ENCODE results near the gene HBM. TPM values are rescaled to one million over a fixed set of nuclear protein-coding genes. Genes with fewer than 3 reads are reported as not detected.
A peak's percentile ranks its signal among the peaks of the same experiment; 100 is the strongest.
"Not testable (repeated sequence)": the region's sequence is repeated elsewhere in the genome, so short reads cannot be mapped to it uniquely, and the experiment has no call there.

Gene HBM
- total RNA-seq, 1 donor: not detected

DNA sequence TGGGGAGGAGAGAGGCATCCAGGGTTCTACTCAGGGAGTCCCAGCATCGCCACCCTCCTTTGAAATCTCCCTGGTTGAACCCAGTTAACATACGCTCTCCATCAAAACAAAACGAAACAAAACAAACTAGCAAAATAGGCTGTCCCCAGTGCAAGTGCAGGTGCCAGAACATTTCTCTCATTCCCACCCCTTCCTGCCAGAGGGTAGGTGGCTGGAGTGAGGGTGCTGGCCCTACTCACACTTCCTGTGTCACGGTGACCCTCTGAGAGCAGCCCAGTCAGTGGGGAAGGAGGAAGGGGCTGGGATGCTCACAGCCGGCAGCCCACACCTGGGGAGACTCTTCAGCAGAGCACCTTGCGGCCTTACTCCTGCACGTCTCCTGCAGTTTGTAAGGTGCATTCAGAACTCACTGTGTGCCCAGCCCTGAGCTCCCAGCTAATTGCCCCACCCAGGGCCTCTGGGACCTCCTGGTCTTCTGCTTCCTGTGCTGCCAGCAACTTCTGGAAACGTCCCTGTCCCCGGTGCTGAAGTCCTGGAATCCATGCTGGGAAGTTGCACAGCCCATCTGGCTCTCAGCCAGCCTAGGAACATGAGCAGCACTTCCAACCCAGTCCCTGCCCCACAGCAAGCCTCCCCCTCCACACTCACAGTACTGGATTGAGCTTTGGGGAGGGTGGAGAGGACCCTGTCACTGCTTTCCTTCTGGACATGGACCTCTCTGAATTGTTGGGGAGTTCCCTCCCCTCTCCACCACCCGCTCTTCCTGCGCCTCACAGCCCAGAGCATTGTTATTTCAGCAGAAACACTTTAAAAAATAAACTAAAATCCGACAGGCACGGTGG lies 8.4 kb downstream of the HBM start:
- H3K4me3 ChIP-seq (ENCODE audit: low read depth, low read length); DNase-seq (ENCODE audit: low read depth): not testable (repeated sequence)

DNA sequence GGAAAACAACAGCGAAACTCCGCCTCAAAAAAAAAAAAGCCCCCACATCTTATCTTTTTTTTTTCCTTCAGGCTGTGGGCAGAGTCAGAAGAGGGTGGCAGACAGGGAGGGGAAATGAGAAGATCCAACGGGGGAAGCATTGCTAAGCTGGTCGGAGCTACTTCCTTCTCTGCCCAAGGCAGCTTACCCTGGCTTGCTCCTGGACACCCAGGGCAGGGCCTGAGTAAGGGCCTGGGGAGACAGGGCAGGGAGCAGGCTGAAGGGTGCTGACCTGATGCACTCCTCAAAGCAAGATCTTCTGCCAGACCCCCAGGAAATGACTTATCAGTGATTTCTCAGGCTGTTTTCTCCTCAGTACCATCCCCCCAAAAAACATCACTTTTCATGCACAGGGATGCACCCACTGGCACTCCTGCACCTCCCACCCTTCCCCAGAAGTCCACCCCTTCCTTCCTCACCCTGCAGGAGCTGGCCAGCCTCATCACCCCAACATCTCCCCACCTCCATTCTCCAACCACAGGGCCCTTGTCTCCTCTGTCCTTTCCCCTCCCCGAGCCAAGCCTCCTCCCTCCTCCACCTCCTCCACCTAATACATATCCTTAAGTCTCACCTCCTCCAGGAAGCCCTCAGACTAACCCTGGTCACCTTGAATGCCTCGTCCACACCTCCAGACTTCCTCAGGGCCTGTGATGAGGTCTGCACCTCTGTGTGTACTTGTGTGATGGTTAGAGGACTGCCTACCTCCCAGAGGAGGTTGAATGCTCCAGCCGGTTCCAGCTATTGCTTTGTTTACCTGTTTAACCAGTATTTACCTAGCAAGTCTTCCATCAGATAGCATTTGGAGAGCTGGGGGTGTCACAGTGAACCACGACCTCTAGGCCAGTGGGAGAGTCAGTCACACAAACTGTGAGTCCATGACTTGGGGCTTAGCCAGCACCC lies 9.5 kb downstream of the HBM start:
- H3K4me3 ChIP-seq (ENCODE audit: low read depth, low read length): no peak overlapping the region
- TF ChIP-seq, protein P1, sequence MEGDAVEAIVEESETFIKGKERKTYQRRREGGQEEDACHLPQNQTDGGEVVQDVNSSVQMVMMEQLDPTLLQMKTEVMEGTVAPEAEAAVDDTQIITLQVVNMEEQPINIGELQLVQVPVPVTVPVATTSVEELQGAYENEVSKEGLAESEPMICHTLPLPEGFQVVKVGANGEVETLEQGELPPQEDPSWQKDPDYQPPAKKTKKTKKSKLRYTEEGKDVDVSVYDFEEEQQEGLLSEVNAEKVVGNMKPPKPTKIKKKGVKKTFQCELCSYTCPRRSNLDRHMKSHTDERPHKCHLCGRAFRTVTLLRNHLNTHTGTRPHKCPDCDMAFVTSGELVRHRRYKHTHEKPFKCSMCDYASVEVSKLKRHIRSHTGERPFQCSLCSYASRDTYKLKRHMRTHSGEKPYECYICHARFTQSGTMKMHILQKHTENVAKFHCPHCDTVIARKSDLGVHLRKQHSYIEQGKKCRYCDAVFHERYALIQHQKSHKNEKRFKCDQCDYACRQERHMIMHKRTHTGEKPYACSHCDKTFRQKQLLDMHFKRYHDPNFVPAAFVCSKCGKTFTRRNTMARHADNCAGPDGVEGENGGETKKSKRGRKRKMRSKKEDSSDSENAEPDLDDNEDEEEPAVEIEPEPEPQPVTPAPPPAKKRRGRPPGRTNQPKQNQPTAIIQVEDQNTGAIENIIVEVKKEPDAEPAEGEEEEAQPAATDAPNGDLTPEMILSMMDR (IDR thresholded peaks at IDR 0.05; ENCODE audit: insufficient read depth, low read length): no peak
- no peak for DNase-seq (ENCODE audit: low read depth)

DNA sequence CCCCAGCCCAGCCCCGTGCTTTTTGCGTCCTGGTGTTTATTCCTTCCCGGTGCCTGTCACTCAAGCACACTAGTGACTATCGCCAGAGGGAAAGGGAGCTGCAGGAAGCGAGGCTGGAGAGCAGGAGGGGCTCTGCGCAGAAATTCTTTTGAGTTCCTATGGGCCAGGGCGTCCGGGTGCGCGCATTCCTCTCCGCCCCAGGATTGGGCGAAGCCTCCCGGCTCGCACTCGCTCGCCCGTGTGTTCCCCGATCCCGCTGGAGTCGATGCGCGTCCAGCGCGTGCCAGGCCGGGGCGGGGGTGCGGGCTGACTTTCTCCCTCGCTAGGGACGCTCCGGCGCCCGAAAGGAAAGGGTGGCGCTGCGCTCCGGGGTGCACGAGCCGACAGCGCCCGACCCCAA lies 10.2 kb downstream of the HBM start:
- H3K4me3 ChIP-seq (ENCODE audit: low read depth, low read length): not testable (repeated sequence)

DNA sequence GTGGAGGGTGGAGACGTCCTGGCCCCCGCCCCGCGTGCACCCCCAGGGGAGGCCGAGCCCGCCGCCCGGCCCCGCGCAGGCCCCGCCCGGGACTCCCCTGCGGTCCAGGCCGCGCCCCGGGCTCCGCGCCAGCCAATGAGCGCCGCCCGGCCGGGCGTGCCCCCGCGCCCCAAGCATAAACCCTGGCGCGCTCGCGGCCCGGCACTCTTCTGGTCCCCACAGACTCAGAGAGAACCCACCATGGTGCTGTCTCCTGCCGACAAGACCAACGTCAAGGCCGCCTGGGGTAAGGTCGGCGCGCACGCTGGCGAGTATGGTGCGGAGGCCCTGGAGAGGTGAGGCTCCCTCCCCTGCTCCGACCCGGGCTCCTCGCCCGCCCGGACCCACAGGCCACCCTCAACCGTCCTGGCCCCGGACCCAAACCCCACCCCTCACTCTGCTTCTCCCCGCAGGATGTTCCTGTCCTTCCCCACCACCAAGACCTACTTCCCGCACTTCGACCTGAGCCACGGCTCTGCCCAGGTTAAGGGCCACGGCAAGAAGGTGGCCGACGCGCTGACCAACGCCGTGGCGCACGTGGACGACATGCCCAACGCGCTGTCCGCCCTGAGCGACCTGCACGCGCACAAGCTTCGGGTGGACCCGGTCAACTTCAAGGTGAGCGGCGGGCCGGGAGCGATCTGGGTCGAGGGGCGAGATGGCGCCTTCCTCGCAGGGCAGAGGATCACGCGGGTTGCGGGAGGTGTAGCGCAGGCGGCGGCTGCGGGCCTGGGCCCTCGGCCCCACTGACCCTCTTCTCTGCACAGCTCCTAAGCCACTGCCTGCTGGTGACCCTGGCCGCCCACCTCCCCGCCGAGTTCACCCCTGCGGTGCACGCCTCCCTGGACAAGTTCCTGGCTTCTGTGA lies 11.0 kb downstream of the HBM start, which contains the start of gene HBA1:
Gene HBA1, plus strand, starts transcription at position 204 of the 906 bp plus-strand sequence. Its CDS starts 37 bp downstream, at position 241.
- DNase-seq (ENCODE audit: low read depth); H3K4me3 ChIP-seq (ENCODE audit: low read depth, low read length): not testable (repeated sequence)

More for the DNA sequence above, 10.2 kb downstream of the HBM start:
- DNase-seq (ENCODE audit: low read depth): not testable (repeated sequence)

DNA sequence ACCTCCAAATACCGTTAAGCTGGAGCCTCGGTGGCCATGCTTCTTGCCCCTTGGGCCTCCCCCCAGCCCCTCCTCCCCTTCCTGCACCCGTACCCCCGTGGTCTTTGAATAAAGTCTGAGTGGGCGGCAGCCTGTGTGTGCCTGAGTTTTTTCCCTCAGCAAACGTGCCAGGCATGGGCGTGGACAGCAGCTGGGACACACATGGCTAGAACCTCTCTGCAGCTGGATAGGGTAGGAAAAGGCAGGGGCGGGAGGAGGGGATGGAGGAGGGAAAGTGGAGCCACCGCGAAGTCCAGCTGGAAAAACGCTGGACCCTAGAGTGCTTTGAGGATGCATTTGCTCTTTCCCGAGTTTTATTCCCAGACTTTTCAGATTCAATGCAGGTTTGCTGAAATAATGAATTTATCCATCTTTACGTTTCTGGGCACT lies 11.6 kb downstream of the HBM start:
- no peak overlapping the region for H3K4me3 ChIP-seq (ENCODE audit: low read depth, low read length)
- TF ChIP-seq, protein P1 (IDR thresholded peaks at IDR 0.05; ENCODE audit: insufficient read depth, low read length): no peak
- peak; percentile 40 for DNase-seq (ENCODE audit: low read depth)

DNA sequence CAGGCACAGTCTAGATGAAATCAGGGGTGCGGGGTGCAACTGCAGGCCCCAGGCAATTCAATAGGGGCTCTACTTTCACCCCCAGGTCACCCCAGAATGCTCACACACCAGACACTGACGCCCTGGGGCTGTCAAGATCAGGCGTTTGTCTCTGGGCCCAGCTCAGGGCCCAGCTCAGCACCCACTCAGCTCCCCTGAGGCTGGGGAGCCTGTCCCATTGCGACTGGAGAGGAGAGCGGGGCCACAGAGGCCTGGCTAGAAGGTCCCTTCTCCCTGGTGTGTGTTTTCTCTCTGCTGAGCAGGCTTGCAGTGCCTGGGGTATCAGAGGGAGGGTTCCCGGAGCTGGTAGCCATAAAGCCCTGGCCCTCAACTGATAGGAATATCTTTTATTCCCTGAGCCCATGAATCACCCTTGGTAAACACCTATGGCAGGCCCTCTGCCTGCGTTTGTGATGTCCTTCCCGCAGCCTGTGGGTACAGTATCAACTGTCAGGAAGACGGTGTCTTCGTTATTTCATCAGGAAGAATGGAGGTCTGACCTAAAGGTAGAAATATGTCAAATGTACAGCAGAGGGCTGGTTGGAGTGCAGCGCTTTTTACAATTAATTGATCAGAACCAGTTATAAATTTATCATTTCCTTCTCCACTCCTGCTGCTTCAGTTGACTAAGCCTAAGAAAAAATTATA lies 12.3 kb downstream of the HBM start:
- TF ChIP-seq, protein P1 (IDR thresholded peaks at IDR 0.05; ENCODE audit: insufficient read depth, low read length): no peak
- DNase-seq (ENCODE audit: low read depth): no peak
- no peak overlapping the region for H3K4me3 ChIP-seq (ENCODE audit: low read depth, low read length)

DNA sequence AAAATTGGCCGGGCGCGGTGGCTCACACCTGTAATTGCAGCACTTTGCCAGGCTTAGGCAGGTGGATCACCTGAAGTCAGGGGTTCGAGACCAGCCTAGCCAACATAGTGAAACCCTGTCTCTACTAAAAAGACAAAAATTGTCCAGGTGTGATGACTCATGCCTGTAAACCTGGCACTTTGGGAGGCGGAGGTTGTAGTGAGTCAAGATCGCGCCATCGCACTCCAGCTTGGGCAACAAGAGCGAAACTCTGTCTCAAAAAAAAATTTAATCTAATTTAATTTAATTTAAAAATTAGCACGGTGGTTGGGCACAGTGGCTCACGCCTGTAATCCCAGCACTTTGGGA lies 12.9 kb downstream of the HBM start:
- TF ChIP-seq, protein P1 (IDR thresholded peaks at IDR 0.05; ENCODE audit: insufficient read depth, low read length): no peak
- H3K4me3 ChIP-seq (ENCODE audit: low read depth, low read length): no peak overlapping the region
- DNase-seq (ENCODE audit: low read depth): no peak

Data from fibroblast of the aortic adventitia (primary cell).